ENCODE data around the gene CLPSL1.

CLPSL1 gene

GRCh38 chr6:35759426-35759825 is 21.4 kb upstream of the CLPSL1 start:
- DNase-seq (ENCODE audit: low spot score): no peak

- no peak for DNase-seq (ENCODE audit: low spot score)
Observed at GRCh38 chr6:35765739-35766138, 15.1 kb upstream of the CLPSL1 start.

- no peak for DNase-seq (ENCODE audit: low spot score)
Observed at GRCh38 chr6:35769211-35769610, 11.6 kb upstream of the CLPSL1 start.

- no peak for DNase-seq (ENCODE audit: low spot score)
Observed at GRCh38 chr6:35771343-35771627, 9.5 kb upstream of the CLPSL1 start.

- no peak for DNase-seq (ENCODE audit: low spot score)
Observed at GRCh38 chr6:35774116-35774794, 6.6 kb upstream of the CLPSL1 start.

- no peak for DNase-seq (ENCODE audit: low spot score)
Observed at GRCh38 chr6:35775031-35775430, 5.8 kb upstream of the CLPSL1 start.

- no peak for DNase-seq (ENCODE audit: low spot score)
Observed at GRCh38 chr6:35776364-35777215, 4.2 kb upstream of the CLPSL1 start, which contains the start of gene CLPSL2. TSS of gene CLPSL2 (plus strand) at chr6:35776598. CDS start at chr6:35776619, 21 bp downstream.

- DNase-seq (ENCODE audit: low spot score): no peak
Observed at GRCh38 chr6:35777356-35778102, 3.3 kb upstream of the CLPSL1 start.

GRCh38 chr6:35778437-35778836 is 2.4 kb upstream of the CLPSL1 start:
- no peak for DNase-seq (ENCODE audit: low spot score)

GRCh38 chr6:35781290-35781689 is 471 bp downstream of the CLPSL1 start:
- no peak for DNase-seq (ENCODE audit: low spot score)

GRCh38 chr6:35782424-35782823 is 1.6 kb downstream of the CLPSL1 start:
- no peak for DNase-seq (ENCODE audit: low spot score)

GRCh38 chr6:35784200-35784599 is 3.4 kb downstream of the CLPSL1 start:
- no peak for DNase-seq (ENCODE audit: low spot score)

GRCh38 chr6:35786272-35786671 is 5.5 kb downstream of the CLPSL1 start:
- DNase-seq (ENCODE audit: low spot score): no peak

GRCh38 chr6:35786810-35787209 is 6.0 kb downstream of the CLPSL1 start:
- no peak for DNase-seq (ENCODE audit: low spot score)

- DNase-seq (ENCODE audit: low spot score): no peak
Observed at GRCh38 chr6:35787266-35788218, 6.7 kb downstream of the CLPSL1 start.

- no peak for DNase-seq (ENCODE audit: low spot score)
Observed at GRCh38 chr6:35788423-35788982, 7.7 kb downstream of the CLPSL1 start.

GRCh38 chr6:35790683-35791082 is 9.9 kb downstream of the CLPSL1 start:
- DNase-seq (ENCODE audit: low spot score): no peak

- no peak for DNase-seq (ENCODE audit: low spot score)
Observed at GRCh38 chr6:35794536-35795452, 14.0 kb downstream of the CLPSL1 start.

GRCh38 chr6:35795453-35796071 is 14.7 kb downstream of the CLPSL1 start:
- DNase-seq (ENCODE audit: low spot score): no peak

- DNase-seq (ENCODE audit: low spot score): no peak
Observed at GRCh38 chr6:35796236-35796635, 15.4 kb downstream of the CLPSL1 start.
